GM19395 (cell line): ENCODE results near the gene HPGDS.
"Not testable (repeated sequence)": the region's sequence is repeated elsewhere in the genome, so short reads cannot be mapped to it uniquely, and the experiment has no call there.

Experiments used
- ATAC-seq: cut with Tn5 transposase; IDR thresholded peaks from one replicate; pipeline ENCODE4 v1.9.1; 2021; ENCODE audit warnings: mild to moderate bottlenecking, moderate library complexity; ENCODE audit not compliant: unreplicated experiment

Gene HPGDS

GRCh38 chr4:94358101-94358500 is 15.5 kb upstream of the HPGDS start:
- ATAC-seq, result no peak

- ATAC-seq, result no peak
These were observed 15.0 kb upstream of the HPGDS start for GRCh38 chr4:94357624-94358023.

GRCh38 chr4:94356444-94356843 is 13.8 kb upstream of the HPGDS start:
- no peak for ATAC-seq

GRCh38 chr4:94354474-94354896 is 11.8 kb upstream of the HPGDS start:
- no peak for ATAC-seq

GRCh38 chr4:94352996-94353395 is 10.4 kb upstream of the HPGDS start:
- no peak for ATAC-seq

- no peak for ATAC-seq
These were observed 9.5 kb upstream of the HPGDS start for GRCh38 chr4:94352163-94352562.

GRCh38 chr4:94351319-94351718 is 8.7 kb upstream of the HPGDS start:
- ATAC-seq, result no peak

GRCh38 chr4:94350095-94350494 is 7.5 kb upstream of the HPGDS start:
- ATAC-seq, result no peak

- no peak for ATAC-seq
These were observed 6.6 kb upstream of the HPGDS start for GRCh38 chr4:94349193-94349592.

- no peak for ATAC-seq
These were observed 6.0 kb upstream of the HPGDS start for GRCh38 chr4:94348666-94349065.

GRCh38 chr4:94346541-94346940 is 3.9 kb upstream of the HPGDS start:
- ATAC-seq, result no peak

GRCh38 chr4:94345969-94346368 is 3.3 kb upstream of the HPGDS start:
- ATAC-seq, result no peak

GRCh38 chr4:94345266-94345665 is 2.6 kb upstream of the HPGDS start:
- ATAC-seq, result no peak

GRCh38 chr4:94344457-94344856 is 1.8 kb upstream of the HPGDS start:
- ATAC-seq, result no peak

GRCh38 chr4:94341481-94342370 is 910 bp downstream of the HPGDS start:
- no peak for ATAC-seq

- ATAC-seq, result no peak
These were observed 2.9 kb downstream of the HPGDS start for GRCh38 chr4:94339779-94340178.

- ATAC-seq, result peak; percentile 76
These were observed 3.8 kb downstream of the HPGDS start for GRCh38 chr4:94338681-94339351.

GRCh38 chr4:94336791-94337190 is 5.8 kb downstream of the HPGDS start:
- ATAC-seq, result not testable (repeated sequence)

- ATAC-seq, result no peak
These were observed 6.3 kb downstream of the HPGDS start for GRCh38 chr4:94336303-94336702.

GRCh38 chr4:94334962-94335361 is 7.7 kb downstream of the HPGDS start:
- ATAC-seq, result no peak

GRCh38 chr4:94334476-94334875 is 8.2 kb downstream of the HPGDS start:
- ATAC-seq, result no peak

- ATAC-seq, result no peak
These were observed 8.8 kb downstream of the HPGDS start for GRCh38 chr4:94333866-94334265.
